Hippocampal formation (tissue), 2 donors: ENCODE results near the gene SURF1.
"Not testable (repeated sequence)": the region's sequence is repeated elsewhere in the genome, so short reads cannot be mapped to it uniquely, and the experiment has no call there.

Experiments used
- DNase-seq, 2 donors: peaks; one replicate each; lab custom pipeline; 2025; lab: John Stamatoyannopoulos, UW

Gene SURF1

DNA sequence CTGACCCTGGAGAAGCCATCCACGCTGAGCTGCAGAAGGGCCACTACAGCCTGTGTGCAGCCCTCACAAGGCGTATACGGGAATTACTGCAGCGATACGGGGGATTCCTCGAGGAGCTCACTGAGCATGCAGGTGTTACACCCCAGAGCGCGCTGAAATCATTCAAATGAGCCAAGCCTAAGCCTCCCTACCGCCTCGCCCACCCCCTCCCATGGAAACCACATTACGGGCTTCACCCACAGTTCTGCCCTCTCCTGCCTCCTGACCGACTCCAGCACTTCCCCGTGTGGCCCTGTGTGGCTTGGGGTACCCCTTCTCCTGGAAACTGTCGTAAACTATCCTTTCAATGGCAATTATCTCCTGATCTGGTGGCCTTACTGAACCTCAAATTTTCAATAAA lies 33.6 kb downstream of the SURF1 start:
- DNase-seq, result no peak

DNA sequence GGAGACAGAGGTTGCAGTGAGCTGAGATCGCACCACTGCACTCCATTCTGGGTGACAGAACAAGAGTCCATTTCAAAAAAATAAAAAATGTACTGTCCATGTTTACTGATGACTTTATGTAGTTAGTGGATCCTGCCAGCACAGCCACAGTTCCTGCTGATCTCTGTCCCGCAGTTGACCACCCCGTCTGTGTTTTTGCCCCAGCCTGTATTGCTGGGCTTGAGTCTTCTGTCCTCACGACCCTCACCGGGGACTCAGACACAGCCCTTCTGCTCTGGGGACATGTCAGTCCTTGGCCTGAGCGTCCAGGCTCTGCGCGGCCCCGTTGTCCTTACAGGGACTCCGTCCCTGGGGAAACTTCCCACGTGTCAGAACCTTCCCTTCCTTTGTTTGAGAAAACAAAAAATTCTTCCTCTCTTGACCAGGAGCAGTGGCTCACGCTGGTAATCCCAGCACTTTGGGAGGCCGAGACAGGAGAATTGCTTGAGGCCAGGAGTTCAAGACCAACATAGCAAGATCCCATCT lies 34.8 kb downstream of the SURF1 start:
- DNase-seq, result no peak

DNA sequence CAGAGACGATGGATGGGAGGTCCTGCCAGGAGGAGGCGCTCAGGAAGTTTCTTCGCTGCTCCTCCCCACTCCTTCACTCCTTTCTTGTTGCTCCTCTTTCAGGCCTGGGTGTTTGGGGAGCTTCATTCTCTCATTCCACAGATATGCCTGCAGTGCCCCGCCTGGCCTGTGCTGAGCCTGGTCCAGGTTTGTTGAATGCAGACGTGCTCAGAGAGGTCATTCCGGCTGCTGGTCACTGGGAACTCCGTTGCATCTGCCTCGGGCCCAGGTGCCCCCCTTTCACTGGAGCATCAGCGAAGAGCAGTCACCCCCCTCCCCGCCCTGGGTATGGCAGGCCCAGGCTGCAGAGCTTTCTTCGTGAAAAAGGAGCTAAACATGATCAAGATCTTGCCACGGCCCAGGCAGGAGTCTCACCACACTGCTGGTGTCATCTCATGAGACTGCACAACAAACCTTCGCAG lies 35.8 kb downstream of the SURF1 start:
- no peak for DNase-seq

DNA sequence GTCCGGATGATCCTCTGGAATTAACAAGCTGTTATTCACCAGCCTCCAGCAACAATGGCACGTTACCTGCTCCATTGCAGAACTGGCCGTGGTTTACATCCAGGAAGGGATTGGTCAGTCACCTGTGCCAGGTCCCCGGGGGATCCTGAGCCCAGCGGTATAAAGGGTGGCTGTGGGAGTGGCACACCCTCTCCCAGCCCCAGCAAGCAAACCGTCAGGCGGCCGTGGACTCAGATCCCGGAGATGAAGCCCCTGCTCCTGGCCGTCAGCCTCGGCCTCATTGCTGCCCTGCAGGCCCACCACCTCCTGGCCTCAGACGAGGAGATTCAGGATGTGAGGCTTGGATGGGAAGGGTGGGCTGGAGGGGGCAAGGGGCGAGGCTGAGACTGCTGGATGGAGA lies 38.7 kb downstream of the SURF1 start:
- DNase-seq, result not testable (repeated sequence)

DNA sequence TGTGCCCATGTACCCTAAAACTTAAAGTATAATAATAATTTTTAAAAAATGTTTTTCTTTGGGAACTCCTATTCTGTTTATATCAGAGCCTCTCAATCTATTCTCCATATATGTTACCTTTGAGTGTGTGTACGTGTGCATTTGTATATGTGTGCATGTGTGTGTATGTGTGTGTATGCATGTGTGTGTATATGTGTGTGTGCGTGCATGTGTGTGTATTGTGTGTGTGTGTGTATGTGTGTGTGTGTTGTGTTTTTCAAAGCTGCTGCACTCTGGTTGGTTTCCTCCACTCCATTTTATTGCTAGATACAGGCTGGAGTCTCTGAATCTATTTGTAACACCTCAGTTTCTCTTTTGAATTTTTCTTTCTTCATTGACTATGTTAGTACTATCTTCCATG lies 40.3 kb downstream of the SURF1 start:
- no peak for DNase-seq

DNA sequence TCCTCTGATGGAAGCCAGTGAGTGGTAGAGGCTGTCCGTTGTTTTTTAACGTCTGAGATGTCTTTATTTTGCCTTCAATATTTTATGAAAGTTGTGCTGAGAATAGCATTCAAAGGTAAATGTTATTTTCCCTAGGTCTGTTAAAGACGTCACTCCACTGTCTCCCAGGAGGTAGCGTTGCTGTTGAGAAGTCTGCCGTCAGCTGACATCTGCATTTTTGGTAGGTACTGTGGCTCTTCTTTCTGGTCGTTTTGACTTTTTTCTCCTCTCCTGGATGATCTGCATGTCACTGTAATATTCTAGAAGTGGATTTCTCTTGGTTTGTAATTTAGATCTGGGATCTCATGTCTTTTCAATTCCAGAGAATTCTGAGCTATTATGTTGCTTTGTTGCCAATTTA lies 46.7 kb downstream of the SURF1 start:
- no peak for DNase-seq

DNA sequence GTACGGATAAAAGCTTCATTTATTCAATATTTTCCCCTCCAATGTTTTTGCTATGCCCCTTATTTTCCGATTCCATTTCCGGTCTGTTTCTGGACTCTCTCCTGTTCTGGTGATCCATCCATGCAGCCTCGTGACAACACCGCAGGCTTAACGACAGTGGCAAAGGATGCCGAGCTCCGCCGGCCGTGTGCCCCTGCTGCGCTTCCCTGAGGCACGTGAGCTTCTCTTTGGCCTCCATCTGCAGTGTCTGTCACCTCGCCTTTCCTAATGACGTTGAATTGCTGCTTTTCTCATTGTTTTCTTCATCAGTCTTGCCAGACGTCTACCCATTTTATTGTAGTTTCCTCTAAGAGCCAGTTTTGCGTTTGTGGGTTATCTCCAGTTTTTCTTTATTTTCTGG lies 49.0 kb downstream of the SURF1 start:
- DNase-seq, result no peak

DNA sequence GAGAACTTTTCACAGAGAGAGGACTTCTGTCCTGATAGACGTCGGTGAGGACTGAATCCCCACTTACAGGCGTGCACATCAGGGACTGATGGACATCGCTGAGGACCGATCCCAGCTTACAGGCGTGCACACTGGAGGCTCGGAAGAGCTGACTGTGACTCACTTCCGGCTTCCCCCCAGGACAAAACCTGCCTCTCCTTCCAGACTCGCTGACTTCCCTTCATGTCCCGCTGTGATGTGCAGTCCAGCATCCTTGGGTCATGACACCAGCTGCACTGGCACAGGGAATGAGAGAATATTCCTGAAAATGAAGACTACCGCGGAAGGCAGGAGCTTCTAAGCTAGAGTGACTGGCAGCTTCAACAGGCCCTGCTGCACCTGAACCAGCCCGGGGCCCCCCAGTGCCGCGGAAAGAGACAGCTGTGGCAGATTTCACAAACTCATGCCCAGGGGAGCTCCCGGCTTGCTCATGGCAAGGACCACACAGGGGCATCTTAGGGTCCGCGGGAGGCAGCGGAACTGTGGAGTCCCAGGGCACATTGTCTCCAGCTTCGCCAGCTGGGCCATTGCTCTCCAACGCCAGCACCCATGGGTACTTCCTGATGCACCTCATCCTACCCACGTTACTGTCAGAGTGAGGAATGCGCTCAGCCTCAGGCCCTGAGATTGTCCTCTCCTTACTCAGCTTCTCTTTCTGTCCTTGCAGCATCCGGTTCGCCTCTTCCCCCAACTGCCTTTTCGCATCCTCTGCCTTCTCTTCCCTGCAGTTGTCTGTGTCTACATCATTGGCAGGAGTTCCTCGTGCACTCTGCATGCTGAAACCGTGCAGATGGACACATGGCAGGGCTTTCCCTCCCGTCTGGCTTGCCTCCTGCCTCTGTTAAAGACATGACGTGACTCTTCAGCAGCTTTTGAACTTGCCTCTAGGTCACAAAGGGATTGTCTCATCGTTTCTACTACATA lies 49.8 kb downstream of the SURF1 start:
- no peak for DNase-seq

DNA sequence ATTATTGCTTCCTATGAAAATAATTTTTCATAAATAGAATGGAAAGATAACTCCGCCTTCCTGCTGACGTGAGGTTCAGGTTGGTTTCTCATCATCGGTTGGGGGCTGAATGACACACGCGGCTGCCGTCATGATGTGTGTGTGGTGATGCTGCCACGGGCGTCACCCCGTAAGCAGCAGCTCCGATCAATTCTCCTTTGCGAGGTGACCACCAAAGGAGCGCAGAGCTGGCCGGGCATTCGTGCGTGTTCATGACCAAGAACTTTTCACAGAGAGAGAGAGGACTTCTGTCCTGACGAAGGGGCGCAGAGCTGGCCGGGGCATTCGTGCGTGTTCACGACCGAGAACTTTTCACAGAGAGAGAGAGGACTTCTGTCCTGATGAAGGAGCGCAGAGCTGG lies 50.6 kb downstream of the SURF1 start:
- DNase-seq, result no peak

DNA sequence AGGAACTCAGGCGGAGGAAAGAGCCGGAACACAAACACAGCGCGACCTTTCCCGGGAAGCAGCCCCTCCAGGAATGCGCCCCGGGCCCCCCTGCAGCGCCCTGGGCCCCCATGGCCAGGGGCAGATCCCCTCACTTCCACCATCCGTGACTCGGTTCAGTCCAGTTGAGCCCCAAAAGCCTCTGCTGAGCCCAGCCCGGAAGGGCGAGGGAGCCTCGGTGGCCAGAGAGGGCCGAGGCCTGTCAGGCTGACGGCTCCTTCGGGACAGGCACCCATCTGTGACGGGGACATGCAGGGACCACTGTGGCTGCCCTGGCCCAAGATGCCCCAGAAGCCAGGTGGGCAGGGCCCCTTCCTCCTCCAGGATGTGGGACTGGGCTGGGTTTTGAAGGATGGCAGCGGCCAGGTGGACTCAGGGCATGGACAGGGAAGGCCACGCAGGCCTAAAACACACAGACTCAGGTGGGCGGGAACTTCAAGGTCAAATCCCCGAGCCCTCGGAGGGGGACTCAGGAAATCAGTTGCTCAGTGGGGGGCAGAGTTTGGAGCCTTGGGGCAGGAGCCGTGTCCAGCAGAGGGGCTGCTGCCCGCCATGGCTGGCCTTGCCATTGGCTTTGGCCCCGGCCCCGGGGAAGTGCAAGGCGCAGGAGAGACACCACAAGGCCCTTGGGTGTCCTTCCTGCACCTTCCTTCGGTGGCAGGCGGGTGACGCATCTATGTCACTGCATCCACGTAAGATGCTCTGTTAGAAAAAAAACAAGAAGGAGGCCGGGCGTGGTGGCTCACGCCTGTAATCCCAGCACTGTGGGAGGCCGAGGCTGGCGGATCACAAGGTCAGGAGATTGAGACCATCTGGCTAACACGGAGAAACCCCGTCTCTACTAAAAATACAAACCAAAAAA lies 51.6 kb downstream of the SURF1 start:
- DNase-seq, result no peak

DNA sequence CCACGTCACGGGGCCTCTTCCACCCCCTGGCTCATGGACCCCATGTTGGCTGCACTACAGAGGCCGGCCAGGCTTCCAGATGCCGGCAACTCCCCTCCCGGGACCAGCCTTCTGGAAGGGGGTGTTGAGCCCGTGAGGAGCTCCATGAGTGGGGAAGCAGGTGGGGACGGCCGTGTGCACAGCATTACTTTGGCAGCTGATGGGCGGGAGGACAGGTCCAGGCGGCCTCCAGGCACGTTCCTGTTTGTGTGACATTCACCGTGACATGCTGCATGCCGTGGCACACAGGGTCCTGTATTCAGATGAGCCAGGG lies 52.2 kb downstream of the SURF1 start:
- DNase-seq, result no peak

DNA sequence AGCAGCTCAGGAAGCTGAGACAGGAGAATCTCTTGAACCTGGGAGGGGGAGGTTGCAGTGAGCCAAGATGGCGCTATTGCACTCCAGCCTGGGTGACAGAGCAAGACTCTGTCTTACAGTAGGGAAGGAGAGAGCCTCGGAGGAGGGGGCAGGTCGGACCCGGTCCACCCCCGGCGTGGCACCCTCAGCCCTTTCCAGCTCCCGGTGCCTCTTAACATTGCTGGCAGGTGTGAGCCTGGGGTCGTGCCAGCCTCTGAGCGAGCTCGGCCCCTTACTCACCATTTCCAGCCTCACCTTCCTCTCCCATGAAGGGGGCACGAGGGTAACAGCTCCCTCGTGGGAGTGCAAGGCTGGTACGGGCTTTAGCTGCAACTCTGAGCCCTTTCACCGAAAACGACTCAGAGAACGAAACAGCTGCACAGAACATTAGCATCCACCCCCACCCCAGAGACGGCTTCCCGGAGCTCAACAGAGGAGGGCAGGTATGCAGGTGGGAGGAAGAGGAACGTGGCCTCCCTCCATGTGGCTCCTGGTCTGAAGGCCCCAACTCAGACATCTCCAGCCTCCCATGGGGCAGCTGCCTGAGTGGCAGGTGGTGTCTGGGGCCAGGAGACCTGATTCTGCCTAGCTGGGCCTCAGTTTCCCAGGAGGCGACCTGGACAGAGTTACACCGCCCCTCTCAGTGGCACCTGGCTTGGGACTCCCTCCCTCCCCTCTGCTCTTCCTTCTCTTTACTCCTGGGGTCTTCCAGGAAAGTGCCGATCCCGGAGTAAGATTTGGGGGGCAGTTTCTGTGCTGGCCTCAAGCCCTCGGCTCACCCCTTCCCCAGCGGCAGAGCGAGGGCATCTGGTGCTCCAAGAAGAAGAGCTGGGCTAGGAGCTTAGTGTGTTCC lies 52.8 kb downstream of the SURF1 start:
- DNase-seq, result no peak
